NCI-H1436 treated with DMSO at 0.1 percent for 48 hours (cell line): ENCODE measurements around the gene ZNF185.
"Not testable (repeated sequence)": the region's sequence is repeated elsewhere in the genome, so short reads cannot be mapped to it uniquely, and the experiment has no call there.

Experiments
- DNase-seq: peaks from one replicate; lab custom pipeline; 2025; lab: John Stamatoyannopoulos, UW

The ZNF185 gene

GRCh38 chrX:152895724-152896420 lies 2.0 kb upstream of the ZNF185 start:
- DNase-seq, result no peak

GRCh38 chrX:152896450-152896849 lies 1.4 kb upstream of the ZNF185 start:
- no peak for DNase-seq

GRCh38 chrX:152898442-152898841 lies 575 bp downstream of the ZNF185 start:
- no peak for DNase-seq

- DNase-seq, result no peak
Measured at GRCh38 chrX:152899111-152899873, 1.4 kb downstream of the ZNF185 start.

GRCh38 chrX:152899874-152900719 lies 2.2 kb downstream of the ZNF185 start:
- no peak for DNase-seq

GRCh38 chrX:152900937-152901445 lies 3.1 kb downstream of the ZNF185 start:
- DNase-seq, result no peak

- DNase-seq, result no peak
Measured at GRCh38 chrX:152901816-152902501, 4.1 kb downstream of the ZNF185 start.

- no peak for DNase-seq
Measured at GRCh38 chrX:152902502-152902820, 4.6 kb downstream of the ZNF185 start.

- DNase-seq, result no peak
Measured at GRCh38 chrX:152903589-152903988, 5.7 kb downstream of the ZNF185 start.

- DNase-seq, result no peak
Measured at GRCh38 chrX:152904151-152905080, 6.5 kb downstream of the ZNF185 start.

GRCh38 chrX:152905081-152905420 lies 7.2 kb downstream of the ZNF185 start:
- DNase-seq, result no peak

- no peak for DNase-seq
Measured at GRCh38 chrX:152907084-152907651, 9.3 kb downstream of the ZNF185 start.

- no peak for DNase-seq
Measured at GRCh38 chrX:152908486-152908885, 10.6 kb downstream of the ZNF185 start.

- DNase-seq, result not testable (repeated sequence)
Measured at GRCh38 chrX:152910018-152910417, 12.2 kb downstream of the ZNF185 start.

- DNase-seq, result no peak
Measured at GRCh38 chrX:152912106-152912505, 14.2 kb downstream of the ZNF185 start.

GRCh38 chrX:152912641-152913040 lies 14.8 kb downstream of the ZNF185 start:
- no peak for DNase-seq

GRCh38 chrX:152913346-152913745 lies 15.5 kb downstream of the ZNF185 start:
- no peak for DNase-seq

GRCh38 chrX:152913910-152914309 lies 16.0 kb downstream of the ZNF185 start:
- no peak for DNase-seq

- DNase-seq, result no peak
Measured at GRCh38 chrX:152915541-152916241, 17.8 kb downstream of the ZNF185 start.
